ENCODE results near the gene SPG21.

Gene SPG21

GRCh38 chr15:64993290-64993689, 3.6 kb upstream of the SPG21 start:
- no peak for DNase-seq (ENCODE audit: extremely low read depth in 1 of 2, low read depth in 1 of 2)

GRCh38 chr15:64991536-64992135, 1.9 kb upstream of the SPG21 start:
- DNase-seq (ENCODE audit: extremely low read depth in 1 of 2, low read depth in 1 of 2), result no peak

GRCh38 chr15:64990168-64990470, 405 bp upstream of the SPG21 start:
- no peak for DNase-seq (ENCODE audit: extremely low read depth in 1 of 2, low read depth in 1 of 2)

- DNase-seq (ENCODE audit: extremely low read depth in 1 of 2, low read depth in 1 of 2), result no peak
Observed at GRCh38 chr15:64987136-64987535, 2.6 kb downstream of the SPG21 start.

GRCh38 chr15:64985366-64986033, 4.2 kb downstream of the SPG21 start:
- DNase-seq (ENCODE audit: extremely low read depth in 1 of 2, low read depth in 1 of 2), result no peak

GRCh38 chr15:64982472-64982871, 7.2 kb downstream of the SPG21 start:
- no peak for DNase-seq (ENCODE audit: extremely low read depth in 1 of 2, low read depth in 1 of 2)

- DNase-seq (ENCODE audit: extremely low read depth in 1 of 2, low read depth in 1 of 2), result no peak
Observed at GRCh38 chr15:64981812-64982431, 7.8 kb downstream of the SPG21 start.

GRCh38 chr15:64979252-64979710, 10.4 kb downstream of the SPG21 start:
- no peak for DNase-seq (ENCODE audit: extremely low read depth in 1 of 2, low read depth in 1 of 2)

GRCh38 chr15:64975390-64975789, 14.3 kb downstream of the SPG21 start:
- no peak for DNase-seq (ENCODE audit: extremely low read depth in 1 of 2, low read depth in 1 of 2)

GRCh38 chr15:64970698-64971097, 19.0 kb downstream of the SPG21 start:
- DNase-seq (ENCODE audit: extremely low read depth in 1 of 2, low read depth in 1 of 2), result no peak

GRCh38 chr15:64969401-64969800, 20.3 kb downstream of the SPG21 start:
- no peak for DNase-seq (ENCODE audit: extremely low read depth in 1 of 2, low read depth in 1 of 2)

- no peak for DNase-seq (ENCODE audit: extremely low read depth in 1 of 2, low read depth in 1 of 2)
Observed at GRCh38 chr15:64961013-64961412, 28.7 kb downstream of the SPG21 start.

- no peak for DNase-seq (ENCODE audit: extremely low read depth in 1 of 2, low read depth in 1 of 2)
Observed at GRCh38 chr15:64960153-64960552, 29.6 kb downstream of the SPG21 start.

- DNase-seq (ENCODE audit: extremely low read depth in 1 of 2, low read depth in 1 of 2), result no peak
Observed at GRCh38 chr15:64959128-64959527, 30.6 kb downstream of the SPG21 start.

GRCh38 chr15:64954395-64954794, 35.3 kb downstream of the SPG21 start:
- DNase-seq (ENCODE audit: extremely low read depth in 1 of 2, low read depth in 1 of 2), result no peak

GRCh38 chr15:64951777-64952418, 37.8 kb downstream of the SPG21 start:
- no peak for DNase-seq (ENCODE audit: extremely low read depth in 1 of 2, low read depth in 1 of 2)

GRCh38 chr15:64950888-64951287, 38.8 kb downstream of the SPG21 start:
- no peak for DNase-seq (ENCODE audit: extremely low read depth in 1 of 2, low read depth in 1 of 2)

- DNase-seq (ENCODE audit: extremely low read depth in 1 of 2, low read depth in 1 of 2), result no peak
Observed at GRCh38 chr15:64949383-64950186, 40.1 kb downstream of the SPG21 start.

- no peak for DNase-seq (ENCODE audit: extremely low read depth in 1 of 2, low read depth in 1 of 2)
Observed at GRCh38 chr15:64948916-64949315, 40.8 kb downstream of the SPG21 start.

- no peak for DNase-seq (ENCODE audit: extremely low read depth in 1 of 2, low read depth in 1 of 2)
Observed at GRCh38 chr15:64947211-64947610, 42.5 kb downstream of the SPG21 start.

- no peak for DNase-seq (ENCODE audit: extremely low read depth in 1 of 2, low read depth in 1 of 2)
Observed at GRCh38 chr15:64944961-64945360, 44.8 kb downstream of the SPG21 start.

Data from stimulated activated CD8-positive, alpha-beta memory T cell treated with anti-CD3 and anti-CD28 coated beads, Interleukin-7, amount 100 ng/mL, for 48 hours (primary cell).